ENCODE data around the gene RPS19.

DNA sequence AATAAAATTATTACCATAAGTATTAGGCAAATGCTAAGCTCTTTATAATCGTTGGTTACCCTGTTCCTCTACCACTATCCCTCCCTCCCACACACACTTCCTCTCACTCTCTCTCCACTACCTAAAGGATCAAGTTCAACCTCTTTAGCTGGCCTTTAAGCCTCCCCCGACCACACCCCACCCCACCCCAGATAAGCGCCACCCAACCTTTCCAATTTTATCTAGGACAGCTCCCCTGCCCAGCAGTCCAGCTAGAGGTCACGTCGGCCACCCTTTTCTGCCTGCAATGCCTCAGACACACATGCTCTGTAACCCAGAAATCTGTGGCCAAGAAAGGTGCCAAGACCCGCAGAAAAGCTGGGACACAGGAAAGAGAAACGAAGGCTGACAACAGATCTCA, 16.7 kb upstream of the RPS19 start:
- TF ChIP-seq, protein P1, sequence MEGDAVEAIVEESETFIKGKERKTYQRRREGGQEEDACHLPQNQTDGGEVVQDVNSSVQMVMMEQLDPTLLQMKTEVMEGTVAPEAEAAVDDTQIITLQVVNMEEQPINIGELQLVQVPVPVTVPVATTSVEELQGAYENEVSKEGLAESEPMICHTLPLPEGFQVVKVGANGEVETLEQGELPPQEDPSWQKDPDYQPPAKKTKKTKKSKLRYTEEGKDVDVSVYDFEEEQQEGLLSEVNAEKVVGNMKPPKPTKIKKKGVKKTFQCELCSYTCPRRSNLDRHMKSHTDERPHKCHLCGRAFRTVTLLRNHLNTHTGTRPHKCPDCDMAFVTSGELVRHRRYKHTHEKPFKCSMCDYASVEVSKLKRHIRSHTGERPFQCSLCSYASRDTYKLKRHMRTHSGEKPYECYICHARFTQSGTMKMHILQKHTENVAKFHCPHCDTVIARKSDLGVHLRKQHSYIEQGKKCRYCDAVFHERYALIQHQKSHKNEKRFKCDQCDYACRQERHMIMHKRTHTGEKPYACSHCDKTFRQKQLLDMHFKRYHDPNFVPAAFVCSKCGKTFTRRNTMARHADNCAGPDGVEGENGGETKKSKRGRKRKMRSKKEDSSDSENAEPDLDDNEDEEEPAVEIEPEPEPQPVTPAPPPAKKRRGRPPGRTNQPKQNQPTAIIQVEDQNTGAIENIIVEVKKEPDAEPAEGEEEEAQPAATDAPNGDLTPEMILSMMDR (IDR thresholded peaks at IDR 0.05), result no peak
- no peak for TF ChIP-seq USF2 (IDR thresholded peaks at IDR 0.05)
